A549 (cell line): ENCODE data around the gene EPB41L4B. TPM values are rescaled to one million over a fixed set of nuclear protein-coding genes. Genes with fewer than 3 reads are reported as not detected.

Experiments
- ATAC-seq, 2 experiments: fragments of 200-7000 bp in 1 of 2; fragments of >200 bp in 1 of 2; cut with Nextera tagmentation in 1 of 2; cut with Tn5 transposase in 1 of 2; 3 replicates each; pipeline versions ENCODE4 v1.8.0 to v1.9.1; 2018 to 2020; ENCODE audit warnings: mild to moderate bottlenecking in 1 of 2, moderate library complexity in 1 of 2
- CTCF ChIA-PET: fragments of 300-600 bp; sonication (Branson Sonifier 250); formaldehyde crosslinking; extraction: SDS; loops from one replicate; lab custom pipeline; 2021; ENCODE audit warnings: antibody characterized with exemption, inconsistent platforms; lab: Yijun Ruan, JAX
- POLR2A ChIA-PET: fragments of 350-600 bp; formaldehyde crosslinking; extraction: SDS; loops from one replicate; lab custom pipeline; 2021; ENCODE audit warnings: antibody characterized with exemption, inconsistent platforms; lab: Yijun Ruan, JAX
- DNase-seq, 2 experiments: peaks; one replicate each; pipeline versions ENCODE4 v3.0.0 to v3.0.0-alpha.2; 2011 to 2016; ENCODE audit warnings: low read depth in 1 of 2, low spot score in 1 of 2
- FAIRE-seq: peaks from 2 replicates; lab custom pipeline; 2011; peaks lifted over from hg19 to GRCh38; lab: Jason Lieb, UNC
- H3K27ac ChIP-seq, 2 experiments: fragments of >200 bp; sonication (Bioruptor Twin); formaldehyde crosslinking; 3 replicates each; pipeline ENCODE4 v1.5.1; 2016 to 2017
- H3K4me1 ChIP-seq: fragments of >200 bp; sonication (Bioruptor Twin); formaldehyde crosslinking; 3 replicates; pipeline ENCODE4 v1.6.1; 2016
- H3K4me2 ChIP-seq: fragments of >200 bp; sonication (Bioruptor Twin); formaldehyde crosslinking; 3 replicates; pipeline ENCODE4 v1.6.1; 2016
- H3K4me3 ChIP-seq: fragments of >200 bp; sonication (Bioruptor Twin); formaldehyde crosslinking; 3 replicates; pipeline ENCODE4 v1.5.1; 2016
- H3K9me3 ChIP-seq: fragments of >200 bp; sonication (Bioruptor Twin); formaldehyde crosslinking; 3 replicates; pipeline ENCODE4 v1.6.1; 2016
- BHLHE40 ChIP-seq: IDR thresholded peaks from 2 replicates; pipeline ENCODE4 v1.6.1; 2012; ENCODE audit warnings: low read depth, low read length, inconsistent platforms
- CHD2 ChIP-seq: fragments of 150-350 bp; IDR thresholded peaks from 2 replicates; pipeline ENCODE4 v1.6.1; 2014; ENCODE audit warnings: low read length; ENCODE audit not compliant: partially characterized antibody
- CHD4 ChIP-seq: fragments of 200-600 bp; sonication (generic); IDR thresholded peaks from 2 replicates; pipeline ENCODE4 v1.6.1; 2016; ENCODE audit warnings: antibody characterized with exemption, mild to moderate bottlenecking, borderline replicate concordance
- ESRRA ChIP-seq: fragments of 150-350 bp; IDR thresholded peaks from 2 replicates; pipeline ENCODE4 v1.6.1; 2014; ENCODE audit warnings: mild to moderate bottlenecking, low read length, borderline replicate concordance
- FOXS1 ChIP-seq: fragments of 250-450 bp; sonication (Bioruptor Pico); IDR thresholded peaks from 2 replicates; pipeline ENCODE4 v1.5.0; 2020; ENCODE audit warnings: mild to moderate bottlenecking, moderate library complexity
- GATA3 ChIP-seq: IDR thresholded peaks from 2 replicates; pipeline ENCODE4 v1.6.1; 2012; ENCODE audit warnings: borderline replicate concordance
- JUN ChIP-seq, 2 experiments: fragments of >200 bp; sonication (Bioruptor Twin); formaldehyde crosslinking; IDR thresholded peaks; 2 replicates in 1 of 2; 3 replicates in 1 of 2; pipeline ENCODE4 v1.6.1; 2016 to 2017
- JUNB ChIP-seq: fragments of >200 bp; sonication (Bioruptor Twin); formaldehyde crosslinking; IDR thresholded peaks from 2 replicates; pipeline ENCODE4 v1.6.1; 2016
- KDM5A ChIP-seq: fragments of 200-600 bp; sonication (generic); IDR thresholded peaks from 2 replicates; pipeline ENCODE4 v1.6.1; 2016; ENCODE audit warnings: antibody characterized with exemption, mild to moderate bottlenecking
- MAFK ChIP-seq: fragments of 450-650 bp; IDR thresholded peaks from 2 replicates; pipeline ENCODE4 v1.6.1; 2014; ENCODE audit not compliant: partially characterized antibody
- PHF8 ChIP-seq: fragments of 200-600 bp; sonication (generic); IDR thresholded peaks from 2 replicates; pipeline ENCODE4 v1.6.1; 2016; ENCODE audit warnings: low read depth, mild to moderate bottlenecking, antibody characterized with exemption, moderate library complexity, borderline replicate concordance
- RAD21 ChIP-seq, 2 experiments: fragments of >200 bp in 1 of 2; sonication (Bioruptor Twin) in 1 of 2; formaldehyde crosslinking in 1 of 2; IDR thresholded peaks in 1 of 2; conservative IDR thresholded peaks in 1 of 2; 2 replicates in 1 of 2; 3 replicates in 1 of 2; pipeline ENCODE4 v1.6.1; 2012 to 2018; ENCODE audit warnings: inconsistent platforms in 1 of 2
- RARB ChIP-seq: fragments of 250-450 bp; sonication (Bioruptor Pico); IDR thresholded peaks from 2 replicates; pipeline ENCODE4 v1.8.0; 2021; ENCODE audit warnings: mild to moderate bottlenecking, moderate library complexity
- RNF2 ChIP-seq: fragments of 200-600 bp; sonication (generic); IDR thresholded peaks from 2 replicates; pipeline ENCODE4 v1.6.1; 2016; ENCODE audit warnings: low read depth, mild to moderate bottlenecking, antibody characterized with exemption, moderate library complexity, borderline replicate concordance
- SREBF2 ChIP-seq: fragments of 450-650 bp; IDR thresholded peaks from 2 replicates; pipeline ENCODE4 v1.6.1; 2014; ENCODE audit warnings: mild to moderate bottlenecking, moderate library complexity
- TP53 ChIP-seq: fragments of 250-450 bp; sonication (Bioruptor Pico); IDR thresholded peaks from 2 replicates; pipeline ENCODE4 v1.5.0; 2021; ENCODE audit warnings: mild to moderate bottlenecking, moderate library complexity
- ZC3H11A ChIP-seq: fragments of 450-650 bp; IDR thresholded peaks from 2 replicates; pipeline ENCODE4 v1.6.1; 2014; ENCODE audit warnings: antibody characterized with exemption, mild to moderate bottlenecking
- ZSCAN20 ChIP-seq: fragments of 250-450 bp; sonication (Bioruptor Pico); IDR thresholded peaks from 2 replicates; pipeline ENCODE4 v1.8.0; 2022; ENCODE audit warnings: mild to moderate bottlenecking, moderate library complexity
- WGBS: methylation state at CpG from one replicate; pipeline ENCODE4 v1.1.6; 2017; ENCODE audit errors: missing lambda C conversion rate; 5-methylcytosine and 5-hydroxymethylcytosine counted together
- polyA plus RNA-seq, 4 experiments: library from polyadenylated mRNA; depleted of rRNA in 3 of 4; stranded (reverse); fragments of >200 nt; fragmentation: RNase III in 1 of 4; extraction: RNeasy Plus Mini Kit Qiagen cat#74134 plus additional on column Dnase treatment in 1 of 4; gene quantifications; 2 replicates in 3 of 4; 3 replicates in 1 of 4; pipeline ENCODE4 v1.2.3, GENCODE V29; 2011 to 2017
- TF ChIP-seq, protein P1 (sequence below): IDR thresholded peaks from 2 replicates; pipeline ENCODE4 v1.6.1; 2012; ENCODE audit warnings: low read depth, borderline replicate concordance
- TF ChIP-seq, protein P2 (sequence below): fragments of >200 bp; sonication (Bioruptor Twin); formaldehyde crosslinking; IDR thresholded peaks from 2 replicates; pipeline ENCODE4 v1.6.1; 2016
- TF ChIP-seq, protein P3 (sequence below): IDR thresholded peaks from 2 replicates; pipeline ENCODE4 v1.6.1; 2012

EPB41L4B gene
- polyA plus RNA-seq, 2 of the 4 experiments (the other 2 are of a cell fraction): 7.9 to 22.0 TPM

DNA sequence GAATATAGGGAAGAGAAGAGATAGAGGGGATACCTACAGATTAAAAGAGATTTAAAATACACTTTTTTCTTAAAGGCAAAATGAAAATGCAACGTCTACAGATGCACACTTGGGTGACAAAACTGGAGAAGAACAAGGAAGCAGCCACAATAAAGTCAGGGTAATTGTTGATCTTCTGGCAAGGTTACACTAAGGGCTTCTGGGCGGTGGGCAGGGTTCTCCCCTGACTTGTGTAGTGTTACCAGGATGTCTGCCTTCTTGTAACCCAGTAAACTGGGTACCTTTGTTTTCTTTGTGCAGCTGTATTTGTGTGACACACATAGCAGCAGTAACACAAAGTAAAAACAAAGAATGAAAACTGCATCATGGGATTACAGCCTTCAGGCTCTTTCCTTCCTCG, 37.8 kb downstream of the EPB41L4B start:
- H3K4me3 ChIP-seq: no peak overlapping the region
- H3K9me3 ChIP-seq: no peaks in the 10 kb centered on the region
- TF ChIP-seq FOXS1 (CRISPR knock-in tag) (no peak), TP53 (CRISPR knock-in tag) (no peak), MAFK (no peak)
- no peak overlapping the region for H3K27ac ChIP-seq
- FAIRE-seq (no peak), ATAC-seq (no peak), DNase-seq (no peak)
- ChIA-PET CTCF (interaction anchor here (0.7 kb wide), 1 partner anchor 17 kb away, joined by 3 read pairs; no protein-coding TSS in a partner anchor), POLR2A (no interaction called here)
- 63% methylated on average over 3 of the region's 3 CpGs for WGBS
- H3K4me2 ChIP-seq: no peak overlapping the region
- H3K4me1 ChIP-seq: peaks cover 14% of the 10 kb centered on the region; the same call in 2 of the 3 replicates

DNA sequence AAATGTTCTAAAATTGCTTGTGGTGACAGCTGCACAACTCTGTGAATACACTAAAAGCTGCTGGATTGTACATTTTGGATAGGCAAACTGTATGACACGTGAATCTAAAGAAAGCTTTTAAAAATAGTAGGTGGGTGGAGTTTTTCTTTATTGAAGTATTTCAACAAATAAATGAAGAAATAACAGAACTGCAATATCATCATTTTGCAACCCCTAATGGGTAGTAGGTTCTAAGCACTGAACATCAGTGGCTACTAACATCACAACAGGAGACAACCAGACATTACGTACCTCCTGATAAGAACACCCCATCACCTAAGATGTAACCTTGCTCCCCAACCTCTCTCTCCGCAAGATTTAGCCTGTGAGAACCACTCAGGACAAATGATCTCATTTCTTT, 38.6 kb downstream of the EPB41L4B start:
- WGBS: 88% methylated on average over 3 of the region's 3 CpGs
- no peak for TF ChIP-seq TP53 (CRISPR knock-in tag)
- peak; percentile 57 for TF ChIP-seq MAFK
- TF ChIP-seq RARB (CRISPR knock-in tag): no peak
- TF ChIP-seq KDM5A: no peak
- no peak for TF ChIP-seq ZSCAN20 (CRISPR knock-in tag)
- ChIA-PET POLR2A (no interaction called here), CTCF (no interaction called here)
- no peaks in the 10 kb centered on the region for H3K9me3 ChIP-seq
- no peak overlapping the region for H3K4me3 ChIP-seq
- H3K4me2 ChIP-seq: no peak overlapping the region
- peaks cover 13% of the 10 kb centered on the region; the same call in 2 of the 3 replicates for H3K4me1 ChIP-seq
- no peak overlapping the region for H3K27ac ChIP-seq
- no peak for ATAC-seq
- no peak for FAIRE-seq
- DNase-seq: no peak

DNA sequence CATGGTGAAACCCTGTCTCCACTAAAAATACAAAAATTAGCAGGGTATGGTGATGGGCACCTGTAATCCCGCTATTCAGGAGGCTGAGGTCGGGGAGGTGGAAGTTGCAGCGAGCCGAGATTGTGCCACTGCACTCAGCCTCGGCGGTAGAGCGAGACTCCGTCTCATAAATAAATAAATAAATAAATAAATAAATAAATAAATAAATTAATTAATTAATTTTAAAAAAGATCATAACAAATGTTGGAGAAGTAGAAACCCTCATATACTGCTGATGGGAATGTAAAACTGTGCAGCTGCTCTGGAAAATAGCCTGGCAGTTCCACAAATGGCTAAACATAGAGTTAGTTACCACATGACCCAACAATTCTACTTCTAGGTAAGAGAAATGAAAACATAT, 39.3 kb downstream of the EPB41L4B start:
- Histone ChIP-seq H3K4me3 (no peak overlapping the region), H3K4me2 (no peak overlapping the region), H3K4me1 (peaks cover 5% of the 10 kb centered on the region; the same call in 1 of the 3 replicates)
- ATAC-seq (no peak), DNase-seq (no peak), FAIRE-seq (no peak)
- CTCF ChIA-PET: interaction anchor here (1.2 kb wide), 1 partner anchor 23 kb away, joined by 4 read pairs; no protein-coding TSS in a partner anchor
- no peak for TF ChIP-seq RNF2
- TF ChIP-seq CHD4: no peak
- TF ChIP-seq CHD2: no peak
- TF ChIP-seq RARB (CRISPR knock-in tag): no peak
- TF ChIP-seq ZC3H11A: peak; percentile 40
- TF ChIP-seq, protein P1, sequence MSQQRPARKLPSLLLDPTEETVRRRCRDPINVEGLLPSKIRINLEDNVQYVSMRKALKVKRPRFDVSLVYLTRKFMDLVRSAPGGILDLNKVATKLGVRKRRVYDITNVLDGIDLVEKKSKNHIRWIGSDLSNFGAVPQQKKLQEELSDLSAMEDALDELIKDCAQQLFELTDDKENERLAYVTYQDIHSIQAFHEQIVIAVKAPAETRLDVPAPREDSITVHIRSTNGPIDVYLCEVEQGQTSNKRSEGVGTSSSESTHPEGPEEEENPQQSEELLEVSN: no peak
- TF ChIP-seq, all 56 proteins: peak for 1
- Histone ChIP-seq H3K27ac (no peak overlapping the region), H3K9me3 (no peaks in the 10 kb centered on the region)
- 92% methylated on average over 8 of the region's 8 CpGs for WGBS
- POLR2A ChIA-PET: no interaction called here

DNA sequence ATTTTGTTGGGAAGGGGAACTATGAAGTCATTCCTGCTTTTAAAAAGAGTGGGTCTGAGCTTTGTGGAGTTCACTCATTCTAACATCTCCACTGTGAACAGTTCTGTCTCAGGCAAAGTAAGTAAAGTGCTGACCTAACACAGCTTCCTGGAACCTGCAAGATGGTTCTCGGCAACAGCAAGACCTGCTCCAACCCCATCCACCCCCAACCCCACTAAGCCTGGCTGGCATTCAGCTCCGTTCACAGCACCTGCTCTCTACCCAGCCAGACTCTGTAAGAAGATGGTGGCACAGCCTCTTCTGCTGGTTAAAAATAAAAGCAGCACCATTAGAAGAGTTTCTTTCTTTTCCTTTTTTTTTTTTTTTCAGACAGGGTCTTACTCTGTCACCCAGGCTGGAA, 42.0 kb downstream of the EPB41L4B start:
- H3K4me3 ChIP-seq: no peak overlapping the region
- WGBS: 88% methylated on average over 2 of the region's 2 CpGs
- ChIA-PET POLR2A (no interaction called here), CTCF (interaction anchor here (0.6 to 1.6 kb wide), 2 partner anchors 35 to 69 kb away, joined by 3 to 4 read pairs; no protein-coding TSS in a partner anchor)
- ATAC-seq (no peak), FAIRE-seq (no peak), DNase-seq (no peak)
- no peak overlapping the region for H3K4me2 ChIP-seq
- TF ChIP-seq, protein P2, sequence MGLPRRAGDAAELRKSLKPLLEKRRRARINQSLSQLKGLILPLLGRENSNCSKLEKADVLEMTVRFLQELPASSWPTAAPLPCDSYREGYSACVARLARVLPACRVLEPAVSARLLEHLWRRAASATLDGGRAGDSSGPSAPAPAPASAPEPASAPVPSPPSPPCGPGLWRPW: no peak
- TF ChIP-seq SREBF2 (no peak), JUNB (no peak), RARB (CRISPR knock-in tag) (no peak)
- TF ChIP-seq, protein P1: no peak
- H3K27ac ChIP-seq: no peak overlapping the region
- no peaks in the 10 kb centered on the region for H3K9me3 ChIP-seq
- H3K4me1 ChIP-seq: no peaks in the 10 kb centered on the region

DNA sequence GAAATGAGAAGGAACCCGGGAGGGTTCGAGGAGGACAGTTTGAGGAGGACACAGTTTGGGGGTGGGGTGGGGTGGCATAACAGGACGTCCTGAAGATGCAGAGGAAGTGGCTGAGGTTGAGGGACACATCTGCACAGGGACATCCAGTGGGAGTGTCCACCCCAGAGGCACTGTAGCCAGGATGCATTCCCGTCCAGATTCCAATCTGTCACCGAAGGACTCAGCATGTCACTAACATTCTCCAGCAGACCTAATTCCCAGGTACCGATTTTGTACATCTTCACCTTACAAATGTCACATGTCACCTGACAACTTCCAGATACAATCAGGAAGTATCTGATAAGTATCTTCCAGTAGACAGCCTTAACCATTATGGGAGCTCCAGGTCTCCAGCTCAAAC, 42.6 kb downstream of the EPB41L4B start:
- ATAC-seq (no peak), DNase-seq (no peak), FAIRE-seq (no peak)
- Histone ChIP-seq H3K4me1 (no peaks in the 10 kb centered on the region), H3K4me2 (no peak overlapping the region), H3K9me3 (no peaks in the 10 kb centered on the region), H3K27ac (no peak overlapping the region)
- 84% methylated on average over 6 of the region's 6 CpGs for WGBS
- POLR2A ChIA-PET: no interaction called here
- TF ChIP-seq BHLHE40: no peak
- TF ChIP-seq, protein P3, sequence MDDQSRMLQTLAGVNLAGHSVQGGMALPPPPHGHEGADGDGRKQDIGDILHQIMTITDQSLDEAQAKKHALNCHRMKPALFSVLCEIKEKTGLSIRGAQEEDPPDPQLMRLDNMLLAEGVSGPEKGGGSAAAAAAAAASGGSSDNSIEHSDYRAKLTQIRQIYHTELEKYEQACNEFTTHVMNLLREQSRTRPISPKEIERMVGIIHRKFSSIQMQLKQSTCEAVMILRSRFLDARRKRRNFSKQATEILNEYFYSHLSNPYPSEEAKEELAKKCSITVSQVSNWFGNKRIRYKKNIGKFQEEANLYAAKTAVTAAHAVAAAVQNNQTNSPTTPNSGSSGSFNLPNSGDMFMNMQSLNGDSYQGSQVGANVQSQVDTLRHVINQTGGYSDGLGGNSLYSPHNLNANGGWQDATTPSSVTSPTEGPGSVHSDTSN: no peak
- no peak for TF ChIP-seq RAD21 (conservative IDR thresholded peaks at IDR 0.05 in 1 of 2, IDR thresholded peaks at IDR 0.05 in 1 of 2)
- TF ChIP-seq GATA3: no peak
- no peak for TF ChIP-seq PHF8
- TF ChIP-seq FOXS1 (CRISPR knock-in tag): no peak
- no peak for TF ChIP-seq JUN (IDR thresholded peaks at IDR 0.05)
- no peak for TF ChIP-seq ESRRA
- no peak for TF ChIP-seq RARB (CRISPR knock-in tag)
- TF ChIP-seq, all 56 proteins: peak for 0
- CTCF ChIA-PET: no interaction called here
- no peak overlapping the region for H3K4me3 ChIP-seq
